ENCODE results near the gene CDK14. TPM values are rescaled to one million over a fixed set of nuclear protein-coding genes. Genes with fewer than 3 reads are reported as not detected.

CDK14 gene
- total and polyA plus RNA-seq, 8 donors, result 0.58 to 43.9 (median 12.2) TPM

- H3K9me3 ChIP-seq, result no peaks in the 10 kb centered on the region
- H3K36me3 ChIP-seq, result no peaks in the 10 kb centered on the region
- WGBS, 5 donors, result 81 to 85% (median 83%) methylated on average over 3 of the region's 3 CpGs
- DNase-seq, result no peak
- intact Hi-C loops (cut with DNase I; ENCODE audit: low total_unique reads), result no loop called here
- no peak for TF ChIP-seq POLR2A (IDR thresholded peaks at IDR 0.05)
- no peak for TF ChIP-seq EP300 (IDR thresholded peaks at IDR 0.05)
- TF ChIP-seq POLR2AphosphoS5 (IDR thresholded peaks at IDR 0.05), result no peak
- TF ChIP-seq CTCF (IDR thresholded peaks at IDR 0.05), result no peak
- H3K4me3 ChIP-seq, result no peak overlapping the region
- H3K27me3 ChIP-seq, result no peaks in the 10 kb centered on the region
- H3K27ac ChIP-seq, result no peak overlapping the region
- H3K4me1 ChIP-seq, result peaks cover 0 to 16% (median 11%) of the 10 kb centered on the region in 4 donors
Measured at GRCh38 chr7:90690159-90690858, 94.2 kb downstream of the CDK14 start.

GRCh38 chr7:90692396-90692795 lies 96.3 kb downstream of the CDK14 start:
- no peaks in the 10 kb centered on the region for H3K27me3 ChIP-seq
- no peaks in the 10 kb centered on the region for H3K36me3 ChIP-seq
- no peaks in the 10 kb centered on the region for H3K9me3 ChIP-seq
- WGBS, 5 donors, result 49 to 64% (median 56%) methylated on average over 3 of the region's 3 CpGs
- DNase-seq, result no peak
- TF ChIP-seq EP300 (IDR thresholded peaks at IDR 0.05), result no peak
- no peak for TF ChIP-seq CTCF (IDR thresholded peaks at IDR 0.05)
- no peak for TF ChIP-seq POLR2AphosphoS5 (IDR thresholded peaks at IDR 0.05)
- no peak for TF ChIP-seq POLR2A (IDR thresholded peaks at IDR 0.05)
- no peak overlapping the region for H3K4me3 ChIP-seq
- no peak overlapping the region for H3K27ac ChIP-seq
- intact Hi-C loops (cut with DNase I; ENCODE audit: low total_unique reads), result no loop called here
- H3K4me1 ChIP-seq, result peaks cover 0 to 16% (median 11%) of the 10 kb centered on the region in 4 donors

- TF ChIP-seq POLR2A (IDR thresholded peaks at IDR 0.05) (no peak), EP300 (IDR thresholded peaks at IDR 0.05) (no peak), CTCF (IDR thresholded peaks at IDR 0.05) (no peak), POLR2AphosphoS5 (IDR thresholded peaks at IDR 0.05) (no peak)
- no peak for DNase-seq
- Histone ChIP-seq H3K4me3 (no peak overlapping the region), H3K27ac (no peak overlapping the region), H3K36me3 (no peaks in the 10 kb centered on the region), H3K9me3 (no peaks in the 10 kb centered on the region), H3K27me3 (no peaks in the 10 kb centered on the region), H3K4me1 (peaks cover 0 to 16% (median 8%) of the 10 kb centered on the region in 4 donors)
- WGBS, 5 donors, result 72 to 91% (median 89%) methylated on average over 1 of the region's 1 CpG
- intact Hi-C loops (cut with DNase I; ENCODE audit: low total_unique reads), result no loop called here
Measured at GRCh38 chr7:90692947-90693346, 96.8 kb downstream of the CDK14 start.

GRCh38 chr7:90693939-90694338 lies 97.8 kb downstream of the CDK14 start:
- intact Hi-C loops (cut with DNase I; ENCODE audit: low total_unique reads), result no loop called here
- Histone ChIP-seq H3K4me3 (no peak overlapping the region), H3K27me3 (no peaks in the 10 kb centered on the region), H3K4me1 (peaks cover 0 to 14% (median 3%) of the 10 kb centered on the region in 4 donors), H3K9me3 (no peaks in the 10 kb centered on the region), H3K36me3 (no peaks in the 10 kb centered on the region), H3K27ac (no peak overlapping the region)
- DNase-seq, result no peak
- TF ChIP-seq CTCF (IDR thresholded peaks at IDR 0.05) (no peak), POLR2A (IDR thresholded peaks at IDR 0.05) (no peak), POLR2AphosphoS5 (IDR thresholded peaks at IDR 0.05) (no peak), EP300 (IDR thresholded peaks at IDR 0.05) (no peak)

Data from stomach (tissue), 9 donors.